Naive thymus-derived CD4-positive, alpha-beta T cell (primary cell): ENCODE data around the gene MRGPRX2. TPM values are rescaled to one million over a fixed set of nuclear protein-coding genes. Genes with fewer than 3 reads are reported as not detected.
A peak's percentile ranks its signal among the peaks of the same experiment; 100 is the strongest.

Experiments
- ATAC-seq: fragments of 150-1000 bp; cut with Tn5 transposase; 2 replicates; pipeline ENCODE4 v1.10.0; 2021; ENCODE audit warnings: mild to moderate bottlenecking, moderate library complexity
- CTCF ChIA-PET: fragments of 350-600 bp; sonication (Branson Sonifier 250); formaldehyde crosslinking; loops from one replicate; lab custom pipeline; 2021; ENCODE audit warnings: antibody characterized with exemption; lab: Charles Lee
- POLR2A ChIA-PET: fragments of 350-600 bp; sonication (Branson Sonifier 250); formaldehyde crosslinking; loops from one replicate; lab custom pipeline; 2021; ENCODE audit warnings: antibody characterized with exemption, inconsistent platforms; lab: Charles Lee
- DNase-seq, 9 donors: peaks; one replicate each; pipeline versions ENCODE4 v3.0.0 to v3.0.0-alpha.2; 2020 to 2022; ENCODE audit warnings: mixed read lengths in 1 of 9
- H3K27ac ChIP-seq: one replicate; pipeline ENCODE4 v1.7.0; 2013; ENCODE audit warnings: mild to moderate bottlenecking, low read depth, low read length, moderate library complexity
- H3K27me3 ChIP-seq, 2 donors: one replicate each; pipeline ENCODE4 v1.7.0; 2013; ENCODE audit warnings: low read length in 2 of 2, mild to moderate bottlenecking in 2 of 2, moderate library complexity in 2 of 2; ENCODE audit not compliant: control insufficient read depth in 2 of 2, insufficient read depth in 2 of 2
- H3K36me3 ChIP-seq, 3 experiments: 1 replicate in 2 of 3; 2 replicates in 1 of 3; pipeline ENCODE4 v1.7.0; 2013; ENCODE audit warnings: low read length in 3 of 3, mild to moderate bottlenecking in 3 of 3, moderate library complexity in 1 of 3; ENCODE audit not compliant: insufficient read depth in 3 of 3, control insufficient read depth in 2 of 3
- H3K4me1 ChIP-seq, 2 donors: one replicate each; pipeline ENCODE4 v1.7.0; 2013; ENCODE audit warnings: low read length in 2 of 2, mild to moderate bottlenecking in 2 of 2, moderate library complexity in 1 of 2; ENCODE audit not compliant: control insufficient read depth in 2 of 2, insufficient read depth in 2 of 2
- H3K4me3 ChIP-seq: 2 replicates; pipeline ENCODE4 v1.7.0; 2013; ENCODE audit warnings: mild to moderate bottlenecking, low read length
- H3K9me3 ChIP-seq, 3 experiments: 1 replicate in 2 of 3; 2 replicates in 1 of 3; pipeline ENCODE4 v1.7.0; 2013; ENCODE audit warnings: low read length in 3 of 3; ENCODE audit not compliant: control insufficient read depth in 2 of 3
- H3K27ac Mint-ChIP-seq, 9 donors: one replicate each; pipeline ENCODE4 v1.8.0; 2020 to 2022; ENCODE audit warnings: mixed read lengths in 9 of 9, mild to moderate bottlenecking in 8 of 9, moderate library complexity in 5 of 9, inconsistent platforms in 2 of 9
- H3K27me3 Mint-ChIP-seq, 5 donors: one replicate each; pipeline ENCODE4 v1.8.0; 2021 to 2022; ENCODE audit warnings: mixed read lengths in 5 of 5, mild to moderate bottlenecking in 1 of 5
- H3K36me3 Mint-ChIP-seq, 5 donors: one replicate each; pipeline ENCODE4 v1.8.0; 2020 to 2022; ENCODE audit warnings: mixed read lengths in 5 of 5, mild to moderate bottlenecking in 3 of 5, inconsistent platforms in 1 of 5
- H3K4me1 Mint-ChIP-seq, 7 donors: one replicate each; pipeline ENCODE4 v1.8.0; 2020 to 2022; ENCODE audit warnings: mixed read lengths in 7 of 7, mild to moderate bottlenecking in 3 of 7, inconsistent platforms in 1 of 7
- H3K4me3 Mint-ChIP-seq, 10 donors: one replicate each; pipeline ENCODE4 v1.8.0; 2020 to 2022; ENCODE audit warnings: mild to moderate bottlenecking in 10 of 10, mixed read lengths in 10 of 10, moderate library complexity in 6 of 10, inconsistent platforms in 2 of 10
- H3K9me3 Mint-ChIP-seq, 11 donors: one replicate each; pipeline ENCODE4 v1.8.0; 2020 to 2022; ENCODE audit warnings: mixed read lengths in 11 of 11, mild to moderate bottlenecking in 4 of 11, inconsistent platforms in 1 of 11, moderate library complexity in 1 of 11
- intact Hi-C, 2 donors: fragments of 100-400 bp; cut with micrococcal nuclease; formaldehyde crosslinking; loops; one replicate each; pipeline ENCODE4 v1.15.1; 2023
- polyA plus RNA-seq, 2 donors: library from polyadenylated mRNA; unstranded; fragments of 300-500 nt; fragmentation: Illumina TruSeq; gene quantifications; one replicate each; pipeline ENCODE4 v1.2.3, GENCODE V29; 2021
- total RNA-seq, 6 experiments: library from RNA in 5 of 6; stranded (reverse) in 5 of 6; gene quantifications; 1 replicate in 5 of 6; 2 replicates in 1 of 6; pipeline ENCODE4 v1.2.3 and lab custom pipeline; 2021 to 2026

The MRGPRX2 gene
- under 1 TPM in 1 of 5 experiments, not detected in 4; 0.17 TPM for total RNA-seq
- not detected for polyA plus RNA-seq
- not detected for total RNA-seq (lab: John Stamatoyannopoulos, UW)

- no peak for DNase-seq
- H3K4me3 ChIP-seq: no peak within 1 kb of the TSS
- CTCF ChIA-PET: interaction anchor here (0.6 to 1.2 kb wide), 2 partner anchors 10 to 61 kb away, joined by 4 to 5 read pairs; no protein-coding TSS in a partner anchor
Measured at GRCh38 chr11:19060629-19061028, at the start of gene MRGPRX2. Gene MRGPRX2 (minus strand): TSS chr11:19060717. CDS start chr11:19056402, 4,315 bp downstream.

GRCh38 chr11:19110295-19110694, 49.8 kb upstream of the MRGPRX2 start:
- Histone ChIP-seq H3K4me1 (no peaks in the 10 kb centered on the region), H3K27me3 (no peaks in the 10 kb centered on the region), H3K36me3 (no peaks in the 10 kb centered on the region), H3K4me3 (no peak overlapping the region), H3K9me3 (no peaks in the 10 kb centered on the region), H3K27ac (no peak overlapping the region)
- no peak overlapping the region for H3K4me3 Mint-ChIP-seq
- no peaks in the 10 kb centered on the region for H3K36me3 Mint-ChIP-seq
- no peak overlapping the region for H3K27ac Mint-ChIP-seq
- ATAC-seq (no peak), DNase-seq (no peak)
- H3K27me3 Mint-ChIP-seq: peaks cover 5 to 24% (median 7%) of the 10 kb centered on the region in 5 donors
- CTCF ChIA-PET: no interaction called here
- POLR2A ChIA-PET: no interaction called here
- H3K4me1 Mint-ChIP-seq: no peaks in the 10 kb centered on the region
- H3K9me3 Mint-ChIP-seq: no peaks in the 10 kb centered on the region
- intact Hi-C loops: loop anchor here (10.0 kb wide), 3 partner anchors 785 to 1255 kb away; partner anchors contain the start of genes GTF2H1 (in 1 of the 2), HPS5 (in 1 of the 2), HTATIP2 (in 1 of the 2) and SAAL1 (in 1 of the 2)

More at GRCh38 chr11:19060629-19061028, at the start of gene MRGPRX2:
- Histone ChIP-seq H3K27me3 (no peaks in the 10 kb centered on the region), H3K36me3 (no peaks in the 10 kb centered on the region), H3K4me1 (peaks cover 5 to 18% of the 10 kb centered on the region in 2 donors), H3K27ac (no peak within 1 kb of the TSS), H3K9me3 (no peaks in the 10 kb centered on the region)
- H3K9me3 Mint-ChIP-seq: no peaks in the 10 kb centered on the region
- POLR2A ChIA-PET: no interaction called here
- H3K36me3 Mint-ChIP-seq: no peaks in the 10 kb centered on the region
- H3K27me3 Mint-ChIP-seq: peaks cover 0 to 22% (median 10%) of the 10 kb centered on the region in 5 donors
- peak; percentile 61 for ATAC-seq
- intact Hi-C loops: no loop called here
- peaks cover 0 to 29% (median 15%) of the 10 kb centered on the region in 7 donors for H3K4me1 Mint-ChIP-seq
- H3K27ac Mint-ChIP-seq: peak within 1 kb of the TSS in 2 of 9 donors; percentile 9 to 62
- peak within 1 kb of the TSS in 2 of 10 donors; percentile 5 to 50 for H3K4me3 Mint-ChIP-seq

- DNase-seq (no peak), ATAC-seq (no peak)
- ChIA-PET CTCF (no interaction called here), POLR2A (no interaction called here)
- Histone ChIP-seq H3K4me3 (no peak overlapping the region), H3K9me3 (no peaks in the 10 kb centered on the region), H3K4me1 (no peaks in the 10 kb centered on the region), H3K27ac (no peak overlapping the region), H3K36me3 (no peaks in the 10 kb centered on the region), H3K27me3 (no peaks in the 10 kb centered on the region)
- Mint-ChIP-seq H3K4me1 (no peaks in the 10 kb centered on the region), H3K27me3 (peaks cover 7 to 26% (median 11%) of the 10 kb centered on the region in 5 donors), H3K27ac (no peak overlapping the region), H3K36me3 (no peaks in the 10 kb centered on the region), H3K9me3 (peaks cover 0 to 2% (median 0%) of the 10 kb centered on the region in 11 donors), H3K4me3 (no peak overlapping the region)
- intact Hi-C loops: no loop called here
Measured at GRCh38 chr11:19107125-19107524, 46.6 kb upstream of the MRGPRX2 start.

GRCh38 chr11:19105011-19105410, 44.5 kb upstream of the MRGPRX2 start:
- Histone ChIP-seq H3K9me3 (no peaks in the 10 kb centered on the region), H3K27me3 (no peaks in the 10 kb centered on the region), H3K27ac (no peak overlapping the region), H3K4me3 (no peak overlapping the region), H3K36me3 (no peaks in the 10 kb centered on the region), H3K4me1 (no peaks in the 10 kb centered on the region)
- peaks cover 10 to 33% (median 11%) of the 10 kb centered on the region in 5 donors for H3K27me3 Mint-ChIP-seq
- ChIA-PET CTCF (no interaction called here), POLR2A (no interaction called here)
- H3K4me3 Mint-ChIP-seq: no peak overlapping the region
- peaks cover 0 to 9% (median 0%) of the 10 kb centered on the region in 11 donors for H3K9me3 Mint-ChIP-seq
- H3K27ac Mint-ChIP-seq: no peak overlapping the region
- ATAC-seq (no peak), DNase-seq (no peak)
- intact Hi-C loops: no loop called here
- no peaks in the 10 kb centered on the region for H3K36me3 Mint-ChIP-seq
- no peaks in the 10 kb centered on the region for H3K4me1 Mint-ChIP-seq

- CTCF ChIA-PET: no interaction called here
- Mint-ChIP-seq H3K27me3 (peaks cover 13 to 40% (median 18%) of the 10 kb centered on the region in 5 donors), H3K27ac (no peak overlapping the region), H3K9me3 (peaks cover 0 to 9% (median 0%) of the 10 kb centered on the region in 11 donors), H3K4me1 (no peaks in the 10 kb centered on the region), H3K36me3 (no peaks in the 10 kb centered on the region), H3K4me3 (no peak overlapping the region)
- no peak for ATAC-seq
- Histone ChIP-seq H3K4me1 (no peaks in the 10 kb centered on the region), H3K27me3 (no peaks in the 10 kb centered on the region), H3K9me3 (no peaks in the 10 kb centered on the region), H3K27ac (no peak overlapping the region), H3K36me3 (no peaks in the 10 kb centered on the region), H3K4me3 (no peak overlapping the region)
- DNase-seq: no peak
- POLR2A ChIA-PET: no interaction called here
- intact Hi-C loops: no loop called here
Measured at GRCh38 chr11:19102521-19102900, 42.0 kb upstream of the MRGPRX2 start.

GRCh38 chr11:19101796-19102520, 41.4 kb upstream of the MRGPRX2 start:
- ChIA-PET POLR2A (no interaction called here), CTCF (interaction anchor here (0.6 kb wide), 1 partner anchor 22 kb away, joined by 3 read pairs; no protein-coding TSS in a partner anchor)
- Histone ChIP-seq H3K27ac (no peak overlapping the region), H3K9me3 (no peaks in the 10 kb centered on the region), H3K36me3 (no peaks in the 10 kb centered on the region), H3K27me3 (no peaks in the 10 kb centered on the region), H3K4me1 (no peaks in the 10 kb centered on the region), H3K4me3 (no peak overlapping the region)
- intact Hi-C loops: no loop called here
- Mint-ChIP-seq H3K9me3 (peaks cover 0 to 9% (median 0%) of the 10 kb centered on the region in 11 donors), H3K36me3 (no peaks in the 10 kb centered on the region), H3K4me3 (no peak overlapping the region), H3K27ac (no peak overlapping the region), H3K27me3 (peaks cover 15 to 38% (median 17%) of the 10 kb centered on the region in 5 donors), H3K4me1 (no peaks in the 10 kb centered on the region)
- ATAC-seq (no peak), DNase-seq (no peak)
